ENCODE measurements around the gene PIWIL1. TPM values are rescaled to one million over a fixed set of nuclear protein-coding genes. Genes with fewer than 3 reads are reported as not detected.

Gene PIWIL1
- total RNA-seq, 1 donor from 2014 or later = not detected

DNA sequence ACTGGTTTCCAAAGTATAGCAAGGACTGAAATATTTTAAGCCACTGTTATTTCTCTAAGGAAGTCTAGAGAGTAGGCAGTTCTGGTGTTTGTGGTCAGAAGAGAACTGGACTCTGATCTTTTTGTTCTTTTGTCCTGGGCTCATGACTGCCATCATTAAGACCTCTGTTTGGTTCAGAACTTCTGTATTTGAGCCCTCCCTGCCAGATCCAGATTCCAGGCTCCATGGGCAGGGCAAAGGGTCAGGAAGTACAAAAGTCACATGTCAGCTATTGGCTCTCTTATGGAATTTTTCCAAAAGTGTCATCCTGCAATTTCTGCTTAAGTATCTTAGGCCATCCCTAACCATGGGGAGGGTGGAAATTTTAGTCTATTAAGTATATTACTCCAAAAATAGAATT is 6.8 kb downstream of the PIWIL1 start:
- Mint-ChIP-seq H3K27ac (ENCODE audit: unreplicated experiment) (no peak overlapping the region), H3K9me3 (no peaks in the 10 kb centered on the region), H3K36me3 (ENCODE audit: low read depth) (no peaks in the 10 kb centered on the region), H3K4me1 (no peaks in the 10 kb centered on the region), H3K4me3 (no peak overlapping the region), H3K27me3 (ENCODE audit: low read depth) (peaks cover 9% of the 10 kb centered on the region)
- TF ChIP-seq CTCF (conservative IDR thresholded peaks at IDR 0.05) = no peak
- no peak for DNase-seq (ENCODE audit: low read depth, low spot score)

- Mint-ChIP-seq H3K27me3 (ENCODE audit: low read depth) (peaks cover 3% of the 10 kb centered on the region), H3K36me3 (ENCODE audit: low read depth) (no peaks in the 10 kb centered on the region), H3K9me3 (no peaks in the 10 kb centered on the region), H3K27ac (ENCODE audit: unreplicated experiment) (no peak overlapping the region), H3K4me3 (no peak overlapping the region), H3K4me1 (no peaks in the 10 kb centered on the region)
- TF ChIP-seq CTCF (conservative IDR thresholded peaks at IDR 0.05) = no peak
- no peak for DNase-seq (ENCODE audit: low read depth, low spot score)
Observed at GRCh38 chr12:130345292-130345691, 7.6 kb downstream of the PIWIL1 start.

DNA sequence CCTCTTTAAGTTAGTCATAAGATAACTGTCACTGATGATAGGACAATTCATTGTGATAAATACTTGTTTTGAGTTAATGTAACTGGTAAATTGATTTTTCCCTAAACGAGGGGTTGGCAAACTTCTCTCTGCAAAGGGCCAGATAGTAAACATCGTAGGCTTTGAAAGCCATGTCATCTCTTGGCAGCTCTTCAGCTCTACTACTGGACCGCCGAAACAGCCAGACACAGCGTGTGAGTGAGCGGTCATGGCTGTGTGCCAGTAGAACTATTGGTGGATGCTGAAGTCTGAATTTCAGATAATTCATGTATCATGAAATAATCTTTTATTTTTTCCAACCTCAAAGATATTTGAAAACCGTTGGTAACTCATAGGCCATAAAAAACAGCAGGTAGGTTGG is 9.9 kb downstream of the PIWIL1 start:
- Mint-ChIP-seq H3K4me1 (no peaks in the 10 kb centered on the region), H3K27me3 (ENCODE audit: low read depth) (peaks cover 18% of the 10 kb centered on the region), H3K4me3 (no peak overlapping the region), H3K9me3 (no peaks in the 10 kb centered on the region), H3K36me3 (ENCODE audit: low read depth) (no peaks in the 10 kb centered on the region), H3K27ac (ENCODE audit: unreplicated experiment) (no peak overlapping the region)
- no peak for DNase-seq (ENCODE audit: low read depth, low spot score)
- TF ChIP-seq CTCF (conservative IDR thresholded peaks at IDR 0.05) = no peak

- TF ChIP-seq CTCF (conservative IDR thresholded peaks at IDR 0.05) = no peak
- peaks cover 42% of the 10 kb centered on the region for H3K27me3 Mint-ChIP-seq (ENCODE audit: low read depth)
- no peak overlapping the region for H3K27ac Mint-ChIP-seq (ENCODE audit: unreplicated experiment)
- H3K4me3 Mint-ChIP-seq = no peak overlapping the region
- no peak for DNase-seq (ENCODE audit: low read depth, low spot score)
- no peaks in the 10 kb centered on the region for H3K36me3 Mint-ChIP-seq (ENCODE audit: low read depth)
- H3K9me3 Mint-ChIP-seq = no peaks in the 10 kb centered on the region
- no peaks in the 10 kb centered on the region for H3K4me1 Mint-ChIP-seq
Observed at GRCh38 chr12:130350715-130351114, 13.0 kb downstream of the PIWIL1 start.

DNA sequence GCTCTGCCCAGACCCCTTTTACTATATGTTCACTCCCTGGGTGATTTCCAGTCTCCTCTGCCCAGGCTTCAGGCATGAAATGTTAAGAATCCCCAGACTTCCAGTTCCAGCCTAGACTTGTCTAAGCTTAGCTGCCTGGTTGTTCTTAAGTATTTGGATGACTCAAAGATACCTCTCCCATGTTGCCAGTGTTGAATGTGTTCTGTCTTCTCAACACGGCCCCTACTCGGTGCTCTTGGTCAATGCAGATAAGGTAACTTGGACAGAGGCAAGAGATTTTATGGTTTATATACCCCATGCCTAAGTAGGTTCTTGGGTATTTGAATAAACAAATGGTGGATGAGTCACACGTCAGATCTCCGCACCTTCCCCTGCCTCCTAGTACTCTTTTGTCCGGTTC is 13.6 kb downstream of the PIWIL1 start:
- Mint-ChIP-seq H3K36me3 (ENCODE audit: low read depth) (no peaks in the 10 kb centered on the region), H3K9me3 (no peaks in the 10 kb centered on the region), H3K27me3 (ENCODE audit: low read depth) (peaks cover 44% of the 10 kb centered on the region)

More for the DNA sequence above, 13.6 kb downstream of the PIWIL1 start:
- TF ChIP-seq CTCF (conservative IDR thresholded peaks at IDR 0.05) = no peak
- Mint-ChIP-seq H3K27ac (ENCODE audit: unreplicated experiment) (no peak overlapping the region), H3K4me3 (no peak overlapping the region), H3K4me1 (no peaks in the 10 kb centered on the region)
- DNase-seq (ENCODE audit: low read depth, low spot score) = no peak
